ENCODE measurements around the gene NEK1. TPM values are rescaled to one million over a fixed set of nuclear protein-coding genes. Genes with fewer than 3 reads are reported as not detected.

Gene NEK1
- total RNA-seq, 1 experiment from 2014 or later: 12.3 TPM

DNA sequence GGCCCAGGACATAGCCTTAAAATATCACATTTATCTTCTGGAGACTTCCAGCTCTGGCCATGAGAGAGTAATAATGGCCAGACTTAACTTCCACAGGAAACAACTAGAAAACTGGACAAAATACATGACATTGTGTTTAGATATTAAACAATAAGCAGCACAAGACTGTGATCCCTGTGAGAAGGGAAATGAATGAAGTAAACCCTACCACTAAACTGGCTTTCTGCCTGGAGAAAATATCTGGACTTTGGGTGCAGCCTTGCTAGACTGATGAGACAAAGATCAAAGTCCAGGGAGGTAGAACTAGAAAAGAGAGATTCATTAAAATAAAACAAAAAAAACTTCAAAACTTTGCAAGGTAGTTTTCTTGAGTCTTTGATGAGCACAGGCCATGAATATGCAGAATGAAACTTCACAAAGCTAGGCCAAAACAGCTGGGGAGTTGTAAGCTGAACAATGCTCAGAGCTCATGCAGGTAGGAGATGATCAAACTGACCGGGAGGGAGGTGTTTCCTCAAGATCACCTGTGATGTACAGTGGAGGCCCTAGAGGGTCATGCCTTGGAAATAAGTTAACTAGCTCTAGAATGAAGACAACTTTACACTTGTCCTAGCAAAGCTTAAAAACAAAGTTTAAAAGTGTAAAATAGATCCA lies 194.6 kb downstream of the NEK1 start:
- Histone ChIP-seq H2BK20ac (ENCODE audit: low read depth, low read length, poor library complexity, severe bottlenecking) (no peak overlapping the region), H2BK15ac (ENCODE audit: low read depth, low read length) (no peak overlapping the region), H3K9me3 (ENCODE audit: control insufficient read depth, low read depth, low read length) (no peaks in the 10 kb centered on the region), H3K4me1 (ENCODE audit: insufficient read depth, low read length) (peaks cover 4% of the 10 kb centered on the region; the same call in 1 of the 2 replicates), H3K23ac (ENCODE audit: insufficient read length, low read depth, low read length) (no peak overlapping the region), H3K23me2 (ENCODE audit: insufficient read length, low read depth, low read length, poor library complexity, severe bottlenecking) (no peaks in the 10 kb centered on the region), H2BK120ac (ENCODE audit: low read depth, low read length, poor library complexity, severe bottlenecking) (no peak overlapping the region), H4K20me1 (ENCODE audit: control insufficient read depth, insufficient read depth, insufficient read length) (no peaks in the 10 kb centered on the region), H2BK12ac (ENCODE audit: insufficient read length, low read depth, low read length) (no peak overlapping the region), H3K4me2 (ENCODE audit: insufficient read depth, insufficient read length, low read length) (no peak overlapping the region), H4K8ac (replicated peaks; ENCODE audit: insufficient read length, low read depth, low read length) (no peak overlapping the region), H3K27me3 (ENCODE audit: insufficient read depth, low read length) (no peaks in the 10 kb centered on the region), H3K4ac (ENCODE audit: low read depth, low read length) (no peak overlapping the region; the same call in 1 of the 2 replicates), H2BK5ac (ENCODE audit: insufficient read length, low read length) (no peak overlapping the region), H3K14ac (ENCODE audit: insufficient read depth, low read length) (no peak overlapping the region), H2AFZ (ENCODE audit: low read length) (no peak overlapping the region), H3K56ac (ENCODE audit: insufficient read length, low read depth, low read length) (no peak overlapping the region), H3K9ac (ENCODE audit: extremely low read depth, insufficient read length, low read length) (no peak overlapping the region), H4K91ac (ENCODE audit: insufficient read length, low read depth, low read length) (no peak overlapping the region), H3K18ac (ENCODE audit: insufficient read length, low read depth, low read length) (no peak overlapping the region), H3K27ac (ENCODE audit: insufficient read length, low read depth, low read length) (no peak overlapping the region), H3K79me1 (ENCODE audit: insufficient read depth, low read depth, low read length, poor library complexity, severe bottlenecking) (no peaks in the 10 kb centered on the region), H3T11ph (ENCODE audit: low read length) (no peak overlapping the region), H3K79me2 (ENCODE audit: insufficient read depth, low read length) (no peaks in the 10 kb centered on the region), H2AK5ac (ENCODE audit: insufficient read length, low read length) (no peak overlapping the region), H4K5ac (ENCODE audit: insufficient read length, low read depth, low read length) (no peak overlapping the region)
- H3K27ac Mint-ChIP-seq: no peak overlapping the region
- H3K4me1 Mint-ChIP-seq: peaks cover 4 to 11% of the 10 kb centered on the region in 2 experiments
- no peaks in the 10 kb centered on the region for H3K9me3 Mint-ChIP-seq
- no peaks in the 10 kb centered on the region for H3K27me3 Mint-ChIP-seq (ENCODE audit: low read depth)
- TF ChIP-seq, protein P1, sequence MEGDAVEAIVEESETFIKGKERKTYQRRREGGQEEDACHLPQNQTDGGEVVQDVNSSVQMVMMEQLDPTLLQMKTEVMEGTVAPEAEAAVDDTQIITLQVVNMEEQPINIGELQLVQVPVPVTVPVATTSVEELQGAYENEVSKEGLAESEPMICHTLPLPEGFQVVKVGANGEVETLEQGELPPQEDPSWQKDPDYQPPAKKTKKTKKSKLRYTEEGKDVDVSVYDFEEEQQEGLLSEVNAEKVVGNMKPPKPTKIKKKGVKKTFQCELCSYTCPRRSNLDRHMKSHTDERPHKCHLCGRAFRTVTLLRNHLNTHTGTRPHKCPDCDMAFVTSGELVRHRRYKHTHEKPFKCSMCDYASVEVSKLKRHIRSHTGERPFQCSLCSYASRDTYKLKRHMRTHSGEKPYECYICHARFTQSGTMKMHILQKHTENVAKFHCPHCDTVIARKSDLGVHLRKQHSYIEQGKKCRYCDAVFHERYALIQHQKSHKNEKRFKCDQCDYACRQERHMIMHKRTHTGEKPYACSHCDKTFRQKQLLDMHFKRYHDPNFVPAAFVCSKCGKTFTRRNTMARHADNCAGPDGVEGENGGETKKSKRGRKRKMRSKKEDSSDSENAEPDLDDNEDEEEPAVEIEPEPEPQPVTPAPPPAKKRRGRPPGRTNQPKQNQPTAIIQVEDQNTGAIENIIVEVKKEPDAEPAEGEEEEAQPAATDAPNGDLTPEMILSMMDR (conservative IDR thresholded peaks at IDR 0.05): no peak
- no peaks in the 10 kb centered on the region for H3K36me3 Mint-ChIP-seq (ENCODE audit: insufficient read depth in 1 of 3, low read depth in 3 of 3)
- no peak overlapping the region for H3K4me3 Mint-ChIP-seq
- DNase-seq: no peak
- no CpG with 5 or more reads among the region's 1 CpG for WGBS (ENCODE audit: extremely low coverage, insufficient read length, low lambda C conversion rate)

All from H9 (cell line).